BE2C (cell line): ENCODE data around the gene DNASE1L3.

Experiments used
- DNase-seq: peaks from one replicate; pipeline ENCODE4 v3.0.0-alpha.2; 2020
- H3K27me3 ChIP-seq: fragments of 250-450 bp; sonication (Bioruptor Pico); 2 replicates; pipeline ENCODE4 v1.5.1; 2020; ENCODE audit warnings: mild to moderate bottlenecking
- H3K36me3 ChIP-seq: fragments of 250-450 bp; sonication (Bioruptor Pico); 2 replicates; pipeline ENCODE4 v1.5.1; 2020; ENCODE audit warnings: mild to moderate bottlenecking
- H3K4me1 ChIP-seq: fragments of 250-450 bp; sonication (Bioruptor Pico); 2 replicates; pipeline ENCODE4 v1.5.1; 2020
- H3K4me3 ChIP-seq: 2 replicates; pipeline ENCODE4 v1.5.1; 2011; ENCODE audit warnings: low read depth, low read length
- H3K9me3 ChIP-seq: fragments of 250-450 bp; sonication (Bioruptor Pico); 2 replicates; pipeline ENCODE4 v1.5.1; 2020
- CTCF ChIP-seq: IDR thresholded peaks from 2 replicates; pipeline ENCODE4 v1.5.1; 2012; ENCODE audit warnings: mild to moderate bottlenecking, low read depth, low read length

DNASE1L3 gene

GRCh38 chr3:58175437-58176184 lies 35.2 kb downstream of the DNASE1L3 start:
- no peak for TF ChIP-seq CTCF
- no peaks in the 10 kb centered on the region for H3K27me3 ChIP-seq
- H3K36me3 ChIP-seq, result no peaks in the 10 kb centered on the region
- H3K4me3 ChIP-seq, result no peak overlapping the region
- peaks cover 3% of the 10 kb centered on the region for H3K4me1 ChIP-seq
- H3K9me3 ChIP-seq, result no peaks in the 10 kb centered on the region
- DNase-seq, result no peak

- TF ChIP-seq CTCF, result no peak
- Histone ChIP-seq H3K36me3 (no peaks in the 10 kb centered on the region), H3K9me3 (no peaks in the 10 kb centered on the region)
These were observed 35.7 kb downstream of the DNASE1L3 start for GRCh38 chr3:58175187-58175436.

GRCh38 chr3:58173669-58174398 lies 36.9 kb downstream of the DNASE1L3 start:
- Histone ChIP-seq H3K27me3 (no peaks in the 10 kb centered on the region), H3K4me1 (peaks cover 3% of the 10 kb centered on the region), H3K4me3 (no peak overlapping the region), H3K9me3 (no peaks in the 10 kb centered on the region), H3K36me3 (no peaks in the 10 kb centered on the region)
- peak; percentile 54 for TF ChIP-seq CTCF
- DNase-seq, result peak; percentile 70

More at GRCh38 chr3:58175187-58175436, 35.7 kb downstream of the DNASE1L3 start:
- peaks cover 3% of the 10 kb centered on the region for H3K4me1 ChIP-seq
- H3K27me3 ChIP-seq, result no peaks in the 10 kb centered on the region
- DNase-seq, result no peak
- H3K4me3 ChIP-seq, result no peak overlapping the region

GRCh38 chr3:58173029-58173668 lies 37.6 kb downstream of the DNASE1L3 start:
- Histone ChIP-seq H3K36me3 (no peaks in the 10 kb centered on the region), H3K27me3 (no peaks in the 10 kb centered on the region), H3K4me3 (no peak overlapping the region), H3K4me1 (peaks cover 3% of the 10 kb centered on the region), H3K9me3 (no peaks in the 10 kb centered on the region)
- TF ChIP-seq CTCF, result no peak
- no peak for DNase-seq

DNA sequence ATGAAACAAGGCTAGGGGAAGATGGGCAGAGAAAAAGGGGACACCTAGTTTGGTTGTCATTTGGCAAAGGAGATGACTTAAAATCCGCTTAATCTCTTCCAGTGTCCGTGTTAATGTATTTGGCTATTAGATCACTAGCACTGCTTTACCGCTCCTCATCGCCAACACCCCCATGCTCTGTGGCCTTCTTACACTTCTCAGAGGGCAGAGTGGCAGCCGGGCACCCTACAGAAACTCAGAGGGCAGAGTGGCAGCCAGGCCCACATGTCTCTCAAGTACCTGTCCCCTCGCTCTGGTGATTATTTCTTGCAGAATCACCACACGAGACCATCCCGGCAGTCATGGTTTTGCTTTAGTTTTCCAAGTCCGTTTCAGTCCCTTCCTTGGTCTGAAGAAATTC lies 39.6 kb downstream of the DNASE1L3 start:
- Histone ChIP-seq H3K27me3 (no peaks in the 10 kb centered on the region), H3K4me1 (peaks cover 3% of the 10 kb centered on the region), H3K36me3 (no peaks in the 10 kb centered on the region), H3K4me3 (no peak overlapping the region), H3K9me3 (no peaks in the 10 kb centered on the region)
- TF ChIP-seq CTCF, result no peak
- DNase-seq, result no peak

GRCh38 chr3:58170376-58170775 lies 40.4 kb downstream of the DNASE1L3 start:
- Histone ChIP-seq H3K36me3 (no peaks in the 10 kb centered on the region), H3K4me1 (peaks cover 3% of the 10 kb centered on the region), H3K27me3 (no peaks in the 10 kb centered on the region), H3K9me3 (no peaks in the 10 kb centered on the region), H3K4me3 (no peak overlapping the region)
- TF ChIP-seq CTCF, result no peak
- no peak for DNase-seq
